Measurements from ENCODE around the gene GSTM3.
"Not testable (repeated sequence)": the region's sequence is repeated elsewhere in the genome, so short reads cannot be mapped to it uniquely, and the experiment has no call there.

GRCh38 chr1:109697861-109698260, 43.0 kb downstream of the GSTM3 start:
- TF ChIP-seq CTCF, POLR2AphosphoS5, POLR2A, EP300 (IDR thresholded peaks at IDR 0.05): not testable (repeated sequence)

Data from sigmoid colon (tissue), 4 donors.